SK-N-MC (cell line): ENCODE data around the gene ANKRD18B.
"Not testable (repeated sequence)": the region's sequence is repeated elsewhere in the genome, so short reads cannot be mapped to it uniquely, and the experiment has no call there.

ENCODE experiments used
- EZH2 ChIP-seq: fragments of 200-600 bp; sonication (generic); IDR thresholded peaks from one replicate; pipeline ENCODE4 v1.6.1; 2017; ENCODE audit warnings: antibody characterized with exemption
- POLR2AphosphoS5 ChIP-seq: IDR thresholded peaks from 2 replicates; pipeline ENCODE4 v1.6.1; 2012; ENCODE audit warnings: mild to moderate bottlenecking, low read depth, low read length, borderline replicate concordance

- TF ChIP-seq POLR2AphosphoS5, EZH2: not testable (repeated sequence)
Observed at GRCh38 chr9:33516397-33516796, 7.7 kb upstream of the ANKRD18B start.
